NCI-H460 (cell line): ENCODE measurements around the gene KANTR. TPM values are rescaled to one million over a fixed set of nuclear protein-coding genes. Genes with fewer than 3 reads are reported as not detected.
"Not testable (repeated sequence)": the region's sequence is repeated elsewhere in the genome, so short reads cannot be mapped to it uniquely, and the experiment has no call there.

ENCODE experiments used
- DNase-seq: peaks from one replicate; pipeline ENCODE4 v3.0.0-alpha.2; 2016; ENCODE audit warnings: low read depth; ENCODE audit errors: extremely low read depth
- small RNA-seq, 2 experiments: library from RNA; depleted of rRNA; stranded (forward); fragments of <200 nt; gene quantifications; one replicate each; pipeline ENCODE3, GENCODE V24; 2014
- total RNA-seq: library from RNA; depleted of rRNA; stranded (reverse); fragments of >200 nt; shearing (Covaris generic); gene quantifications from 2 replicates; pipeline ENCODE4 v1.2.3, GENCODE V29; 2014; rRNA removed

KANTR gene
- total RNA-seq, 1 experiment from 2014 or later, result 8.0 TPM

- DNase-seq, result no peak
These were observed 28.1 kb downstream of the KANTR start for GRCh38 chrX:53122013-53122412.

DNA sequence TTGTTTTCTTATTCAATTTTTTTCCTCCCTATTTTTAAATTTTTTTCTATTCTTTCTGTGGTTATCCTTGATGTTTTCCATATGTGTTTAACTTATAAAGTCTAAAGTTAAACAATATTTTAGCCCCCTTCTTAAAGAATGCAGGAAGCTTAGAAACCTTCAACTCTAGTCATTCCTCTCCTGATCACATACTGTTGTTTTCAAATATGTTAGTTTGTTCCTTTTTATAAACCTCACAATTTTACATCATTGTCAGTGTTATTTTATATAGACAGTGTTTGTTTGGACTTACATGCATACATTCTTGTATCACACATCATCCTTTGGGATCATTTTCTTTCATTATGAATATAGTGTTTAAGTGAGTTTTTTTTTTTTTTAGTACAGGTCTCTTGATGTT, 31.6 kb downstream of the KANTR start:
- DNase-seq, result no peak

GRCh38 chrX:53126377-53126776, 32.4 kb downstream of the KANTR start:
- no peak for DNase-seq

DNA sequence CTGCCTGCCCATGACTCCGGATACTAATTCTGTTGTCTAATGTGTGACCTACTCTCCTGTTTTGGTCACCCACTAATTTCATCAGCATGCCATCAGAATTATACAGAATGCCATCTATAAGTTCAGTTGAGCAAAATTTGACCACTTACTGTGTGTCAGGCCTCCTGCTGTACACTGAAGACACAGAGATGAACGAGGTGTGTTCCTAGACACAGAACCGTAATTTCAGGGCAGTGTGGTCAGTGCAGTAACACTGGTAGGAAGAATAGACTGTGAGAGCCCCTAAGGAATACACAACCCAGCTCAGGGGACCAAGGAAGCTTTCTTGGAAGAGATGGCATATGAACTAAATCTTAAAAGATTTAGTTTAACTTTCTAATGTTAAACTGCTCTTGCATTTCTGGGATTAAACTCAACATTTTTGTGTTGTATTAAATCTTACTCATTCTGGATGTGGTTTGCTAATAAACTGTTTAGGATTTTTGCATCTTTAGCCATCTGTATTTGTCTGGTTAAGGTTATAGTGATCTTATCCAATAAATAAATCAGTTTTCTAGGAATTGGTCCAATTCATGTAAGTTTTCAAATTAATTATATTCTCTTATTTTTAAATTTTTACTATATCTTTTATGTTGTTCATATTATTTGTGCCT, 34.3 kb downstream of the KANTR start:
- no peak for DNase-seq

DNA sequence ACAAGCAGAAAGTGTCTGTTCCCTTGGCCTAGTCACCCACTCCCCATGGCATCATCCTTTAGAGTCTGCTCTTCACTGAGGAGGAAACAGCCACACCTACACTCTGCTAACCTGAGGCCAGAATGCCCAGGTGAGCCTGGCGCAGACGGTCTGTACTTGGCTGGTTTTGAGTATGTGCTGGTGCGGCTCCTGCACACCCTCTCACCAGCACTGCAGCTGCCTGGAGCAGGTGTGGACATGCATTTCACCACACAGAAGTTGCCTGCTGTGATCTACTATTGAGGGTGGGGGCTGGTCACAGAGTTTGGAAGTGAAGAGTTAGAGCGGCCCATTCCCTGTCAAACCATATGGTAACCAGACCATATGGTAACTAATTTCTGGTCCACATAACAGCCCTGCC, 39.5 kb downstream of the KANTR start:
- no peak for DNase-seq

DNA sequence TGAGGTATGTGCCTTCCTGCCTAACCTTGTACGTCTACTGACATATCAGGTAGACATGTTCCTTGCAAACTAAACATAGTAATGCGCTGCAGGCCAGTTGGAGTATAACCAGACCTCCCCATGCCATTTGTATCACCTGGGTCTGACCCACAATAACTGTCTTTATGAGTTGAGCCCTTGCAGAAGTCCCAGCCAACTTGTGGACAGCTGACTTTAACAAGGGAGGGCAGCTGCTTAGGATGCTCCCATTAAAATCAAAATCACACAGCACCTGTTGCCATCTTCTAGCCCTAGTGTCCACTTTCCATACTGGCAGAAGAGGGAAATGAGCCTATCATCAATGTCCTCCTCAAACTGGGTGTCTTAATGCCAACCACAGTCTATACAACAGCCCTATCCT, 41.6 kb downstream of the KANTR start:
- DNase-seq, result no peak

DNA sequence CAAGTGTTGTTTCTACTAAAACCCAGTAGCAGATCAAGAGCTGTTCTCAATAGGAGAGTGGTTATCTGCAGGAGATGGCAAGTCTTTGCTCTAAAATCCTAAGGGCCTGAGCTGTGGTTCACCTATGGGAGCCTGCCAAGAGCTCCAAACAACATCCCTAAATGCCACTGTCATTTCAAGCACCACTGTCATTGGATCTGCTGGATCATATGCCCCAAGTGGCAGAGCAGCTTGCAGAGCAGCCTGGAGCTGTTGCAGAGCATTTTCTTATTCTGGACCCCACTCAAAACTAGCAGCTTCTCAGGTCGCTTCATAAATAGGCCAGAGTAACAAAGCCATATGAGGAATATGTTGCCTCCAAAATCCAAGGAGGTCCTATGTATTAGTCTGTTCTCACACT, 59.6 kb downstream of the KANTR start:
- no peak for DNase-seq

DNA sequence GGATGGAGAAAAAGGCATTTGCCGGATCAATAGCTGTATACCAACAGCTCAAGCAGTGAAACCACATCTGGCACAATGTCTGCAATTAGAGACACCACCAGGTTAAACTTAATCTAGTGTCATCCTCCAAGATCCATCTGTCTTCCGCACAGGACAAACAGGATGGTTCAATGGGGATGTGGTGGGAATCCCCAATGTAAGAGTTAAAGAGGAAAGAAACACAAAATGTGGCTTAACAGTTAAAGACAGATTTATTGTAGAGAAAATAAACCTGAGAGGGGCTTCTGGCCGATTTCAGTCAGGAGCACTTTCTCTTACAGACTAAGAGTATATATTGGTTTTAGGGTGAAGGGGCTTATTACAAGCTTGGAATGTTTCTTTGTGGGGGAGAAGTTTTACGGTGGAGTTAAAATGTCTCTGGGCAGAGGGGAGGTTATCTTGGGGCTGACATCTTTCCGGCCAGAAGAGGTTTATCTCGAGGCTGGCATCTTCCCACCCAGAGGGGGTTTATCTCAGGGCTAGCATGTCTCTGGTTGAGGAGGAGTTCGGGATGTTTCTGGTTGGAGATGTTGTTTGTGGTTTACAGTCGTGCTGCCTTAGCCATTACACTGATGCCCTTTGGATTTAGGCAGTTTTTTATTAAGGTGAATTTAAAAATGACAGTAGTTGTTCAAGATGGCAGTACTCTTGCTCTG, 61.7 kb downstream of the KANTR start:
- DNase-seq, result no peak

DNA sequence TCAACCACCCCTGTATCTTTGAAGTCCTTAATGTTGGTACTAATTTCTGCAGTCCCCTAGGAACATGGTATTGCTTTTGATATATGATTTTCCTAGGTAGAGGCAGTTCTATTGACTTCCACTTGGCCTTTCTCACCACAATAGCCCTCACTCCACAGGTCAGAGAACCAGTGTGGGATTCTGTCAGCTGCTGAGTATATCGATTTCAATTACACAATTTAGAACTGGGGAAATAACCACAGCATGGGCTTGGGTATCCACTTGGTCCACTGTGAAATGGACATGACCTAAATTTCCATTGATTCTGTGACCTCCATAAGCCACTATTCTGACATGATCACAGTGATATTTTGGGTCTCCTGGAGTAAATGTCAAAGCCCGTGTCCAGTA, 62.3 kb downstream of the KANTR start:
- no peak for DNase-seq

GRCh38 chrX:53159184-53159583, 65.2 kb downstream of the KANTR start:
- no peak for DNase-seq

DNA sequence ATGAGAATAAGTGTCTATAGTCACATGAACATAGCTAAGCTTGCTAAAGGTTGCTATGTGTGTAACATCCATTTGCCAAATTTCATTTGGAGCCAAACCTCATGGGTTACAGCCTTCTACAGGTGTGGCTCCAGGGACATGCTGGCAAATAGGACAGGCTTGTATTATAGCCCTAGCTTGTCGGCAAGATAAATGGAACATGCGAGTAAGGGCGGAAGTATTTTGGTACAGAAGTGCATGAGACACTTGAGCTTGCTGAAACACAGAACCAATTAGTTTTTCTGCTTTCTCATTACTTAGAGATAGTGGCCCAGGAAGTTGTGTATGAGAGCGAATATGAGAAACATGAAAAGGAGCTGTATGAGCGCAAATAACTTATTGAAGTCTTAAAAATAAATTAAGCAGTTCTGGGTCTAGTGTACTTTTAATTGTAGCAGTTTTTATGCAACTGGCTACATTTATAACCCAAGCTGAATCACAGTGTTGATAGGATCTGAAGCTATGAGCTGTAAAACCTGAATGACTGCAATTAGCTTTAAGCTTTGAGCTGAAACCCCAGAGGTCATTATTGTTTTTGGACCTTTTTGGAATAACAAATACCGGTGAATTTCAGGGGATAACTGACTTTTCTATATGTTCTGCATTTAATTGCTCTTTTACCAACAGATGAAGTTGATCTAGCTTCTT, 66.5 kb downstream of the KANTR start:
- DNase-seq, result no peak

GRCh38 chrX:53163436-53163835, 69.5 kb downstream of the KANTR start:
- DNase-seq, result no peak

DNA sequence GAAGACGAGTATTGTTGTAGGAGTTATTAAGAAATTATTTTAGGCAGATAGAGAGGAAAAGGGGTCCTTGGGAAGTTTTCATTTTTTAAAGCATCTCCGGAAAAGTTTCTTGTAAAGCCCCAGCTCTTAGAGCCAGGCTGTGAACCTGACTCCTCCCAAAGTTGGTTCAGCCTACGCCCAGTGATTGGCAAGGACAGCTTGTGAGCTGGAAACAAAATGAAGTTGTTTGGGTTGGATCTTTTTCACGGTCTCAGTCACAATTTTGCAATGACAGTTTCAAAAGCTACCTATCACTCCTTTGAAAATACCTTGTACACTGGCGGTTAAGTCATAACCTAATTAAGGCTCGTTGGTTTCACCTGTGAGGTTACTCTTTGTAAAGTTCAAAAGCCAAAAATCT, 70.6 kb downstream of the KANTR start:
- not testable (repeated sequence) for DNase-seq

DNA sequence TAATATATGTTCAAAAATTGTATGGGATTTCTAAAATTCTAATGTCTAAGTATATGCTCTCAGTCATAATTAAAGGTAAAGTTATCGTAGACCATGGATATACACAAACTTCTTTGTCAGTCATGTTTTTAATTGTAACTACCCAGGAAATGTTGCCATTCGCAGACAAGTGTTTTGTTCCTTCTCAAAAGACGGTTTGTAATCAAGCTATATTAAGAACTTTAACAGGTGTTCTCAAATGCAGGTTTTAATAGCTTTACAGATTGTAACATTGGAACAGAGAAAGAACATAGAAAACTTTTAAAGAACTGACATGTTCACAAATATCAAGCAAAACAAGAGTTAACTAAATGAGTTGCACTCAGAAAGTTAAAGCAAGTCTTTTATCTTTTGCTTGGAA, 72.2 kb downstream of the KANTR start:
- DNase-seq, result no peak

GRCh38 chrX:53171356-53171755, 77.4 kb downstream of the KANTR start:
- no peak for DNase-seq

Small RNAs within 50 kb of the gene (small RNA-seq; reads per million reads assigned to genes)
- gene AL139396.1 (0 reads per million in 2 experiments), gene AL591212.2 (0 to 0.06 reads per million in 2 experiments)

Other genes with a start within 250 kb of the KANTR start
- gene XAGE3, start 226.1 kb upstream of the KANTR start, total RNA-seq, result not detected in 2 replicates
- 40.3 and 43.0 TPM in 2 replicates for gene FAM156B, start 196.8 kb upstream of the KANTR start, total RNA-seq
- 27.2 and 40.6 TPM in 2 replicates for gene FAM156A, start 135.6 kb upstream of the KANTR start, total RNA-seq
- gene GPR173, start 45.4 kb upstream of the KANTR start, total RNA-seq, result 0.46 and 1.2 TPM in 2 replicates
- 9.9 and 10.4 TPM in 2 replicates for gene TSPYL2, start 11.8 kb upstream of the KANTR start, total RNA-seq
- 65.5 and 78.6 TPM in 2 replicates for gene KDM5C, start 131.1 kb downstream of the KANTR start, total RNA-seq
- 15.6 and 18.9 TPM in 2 replicates for gene IQSEC2, start 187.4 kb downstream of the KANTR start, total RNA-seq